Cardiac muscle cell (in vitro differentiated cells and primary cell): ENCODE results near the gene C19orf12. TPM values are rescaled to one million over a fixed set of nuclear protein-coding genes. Genes with fewer than 3 reads are reported as not detected.
A peak's percentile ranks its signal among the peaks of the same experiment; 100 is the strongest.

Experiments used
- DNase-seq, 2 donors: peaks; one replicate each; pipeline versions ENCODE4 v3.0.0 to v3.0.0-alpha.2; 2010 to 2017; ENCODE audit warnings: low read depth in 1 of 2, low spot score in 1 of 2
- H3K27ac ChIP-seq: fragments of 200-600 bp; sonication (generic); 2 replicates; pipeline ENCODE4 v1.5.1; 2016
- H3K27me3 ChIP-seq: fragments of 200-600 bp; sonication (generic); 2 replicates; pipeline ENCODE4 v1.6.0; 2016; ENCODE audit warnings: control low read depth
- H3K36me3 ChIP-seq: fragments of 200-600 bp; sonication (generic); 2 replicates; pipeline ENCODE4 v1.5.1; 2016; ENCODE audit warnings: control low read depth
- H3K4me1 ChIP-seq: fragments of 200-600 bp; sonication (generic); 2 replicates; pipeline ENCODE4 v1.8.1; 2017; ENCODE audit warnings: low read depth, mild to moderate bottlenecking, mixed run types
- H3K4me3 ChIP-seq: fragments of 200-600 bp; sonication (generic); 2 replicates; pipeline ENCODE4 v1.5.1; 2016; ENCODE audit warnings: mild to moderate bottlenecking
- H3K9me3 ChIP-seq: fragments of 200-600 bp; sonication (generic); 2 replicates; pipeline ENCODE4 v1.5.1; 2017; ENCODE audit warnings: low read depth, mild to moderate bottlenecking, control low read depth
- polyA plus RNA-seq: library from polyadenylated mRNA; unstranded; fragments of >200 nt; fragmentation: Nextera tagmentation; extraction: Ambion mirVana; gene quantifications from 2 replicates; pipeline ENCODE4 v1.2.1, GENCODE V29; 2016
- total RNA-seq: library from RNA; depleted of rRNA; stranded (reverse); fragments of >200 nt; gene quantifications from 2 replicates; pipeline ENCODE4 v1.2.3, GENCODE V29; 2016
- TF ChIP-seq, protein P1 (sequence below): IDR thresholded peaks from 2 replicates; pipeline ENCODE4 v1.5.1; 2012; ENCODE audit warnings: low read depth, mild to moderate bottlenecking, low read length

C19orf12 gene
- total and polyA plus RNA-seq, 2 experiments from 2014 or later: 46.2 to 54.7 TPM

DNA sequence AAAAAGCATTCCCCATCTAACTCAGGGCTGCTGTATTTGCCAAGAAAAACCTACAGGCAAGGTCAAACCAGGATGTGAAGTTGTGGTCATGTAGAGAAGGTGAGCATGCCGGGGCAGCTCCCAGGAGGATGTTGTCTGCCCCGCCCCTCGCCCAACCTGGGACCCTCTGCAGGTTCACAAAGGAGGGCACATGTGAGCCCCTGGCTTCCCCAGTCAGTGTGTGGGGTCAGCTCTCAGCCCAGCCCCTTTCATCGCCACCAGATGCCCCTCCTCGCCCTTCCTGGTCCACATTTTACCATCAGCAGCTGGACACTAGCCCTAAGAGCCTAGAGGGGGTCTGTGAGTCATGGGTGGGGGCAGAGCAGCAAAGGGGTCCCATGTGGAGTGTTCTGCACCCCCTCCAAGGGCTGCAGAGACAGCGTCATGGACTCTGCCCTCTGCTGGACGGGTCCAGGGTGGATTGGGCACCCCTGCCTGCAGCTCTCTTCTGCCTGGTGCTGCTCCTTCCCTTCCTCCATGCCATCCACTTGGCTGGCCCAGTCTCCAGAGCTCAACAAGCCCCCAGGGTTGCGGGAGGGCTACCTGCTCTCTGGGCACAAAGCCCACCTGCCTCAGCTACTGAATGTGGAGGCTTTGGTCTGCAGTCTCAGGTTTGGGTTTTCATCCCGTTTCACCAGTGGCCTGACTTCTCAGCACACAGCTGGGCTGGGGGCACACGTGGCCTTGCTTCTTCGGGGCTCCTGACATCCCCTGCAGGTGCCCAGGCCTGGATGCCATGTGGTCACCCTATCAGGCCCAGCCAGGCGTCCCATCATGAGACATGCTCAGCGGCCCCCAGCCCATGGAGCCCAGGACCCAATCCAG, 46.1 kb downstream of the C19orf12 start:
- Histone ChIP-seq H3K27me3 (no peaks in the 10 kb centered on the region), H3K4me1 (peaks cover 9% of the 10 kb centered on the region), H3K4me3 (no peak overlapping the region), H3K36me3 (no peaks in the 10 kb centered on the region), H3K27ac (no peak overlapping the region), H3K9me3 (no peaks in the 10 kb centered on the region)
- TF ChIP-seq, protein P1, sequence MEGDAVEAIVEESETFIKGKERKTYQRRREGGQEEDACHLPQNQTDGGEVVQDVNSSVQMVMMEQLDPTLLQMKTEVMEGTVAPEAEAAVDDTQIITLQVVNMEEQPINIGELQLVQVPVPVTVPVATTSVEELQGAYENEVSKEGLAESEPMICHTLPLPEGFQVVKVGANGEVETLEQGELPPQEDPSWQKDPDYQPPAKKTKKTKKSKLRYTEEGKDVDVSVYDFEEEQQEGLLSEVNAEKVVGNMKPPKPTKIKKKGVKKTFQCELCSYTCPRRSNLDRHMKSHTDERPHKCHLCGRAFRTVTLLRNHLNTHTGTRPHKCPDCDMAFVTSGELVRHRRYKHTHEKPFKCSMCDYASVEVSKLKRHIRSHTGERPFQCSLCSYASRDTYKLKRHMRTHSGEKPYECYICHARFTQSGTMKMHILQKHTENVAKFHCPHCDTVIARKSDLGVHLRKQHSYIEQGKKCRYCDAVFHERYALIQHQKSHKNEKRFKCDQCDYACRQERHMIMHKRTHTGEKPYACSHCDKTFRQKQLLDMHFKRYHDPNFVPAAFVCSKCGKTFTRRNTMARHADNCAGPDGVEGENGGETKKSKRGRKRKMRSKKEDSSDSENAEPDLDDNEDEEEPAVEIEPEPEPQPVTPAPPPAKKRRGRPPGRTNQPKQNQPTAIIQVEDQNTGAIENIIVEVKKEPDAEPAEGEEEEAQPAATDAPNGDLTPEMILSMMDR: peak; percentile 32
- no peak for DNase-seq

DNA sequence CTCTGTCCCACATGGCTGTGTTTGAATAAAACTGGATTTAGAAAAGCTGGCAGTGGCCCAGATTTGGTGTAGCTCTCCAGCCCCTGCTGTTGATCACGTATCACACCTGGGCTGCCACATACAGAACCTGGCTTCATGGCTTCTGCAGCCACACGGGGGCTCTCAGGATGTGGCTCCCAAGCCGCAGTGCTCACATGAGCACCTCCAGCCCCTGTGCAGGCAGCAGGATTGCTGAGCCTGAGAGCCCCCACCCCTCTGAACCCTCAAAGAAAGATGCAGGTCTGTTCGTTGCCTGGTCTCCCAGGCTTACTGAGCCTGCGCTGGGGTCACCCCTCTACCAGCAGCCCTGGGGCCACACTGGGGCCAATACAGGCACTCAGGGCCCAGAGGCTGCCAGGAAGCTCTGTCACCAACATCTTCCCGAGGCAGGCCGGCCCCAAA, 47.1 kb downstream of the C19orf12 start:
- H3K4me1 ChIP-seq: peaks cover 11% of the 10 kb centered on the region
- H3K27ac ChIP-seq: no peak overlapping the region
- TF ChIP-seq, protein P1: no peak
- no peak overlapping the region for H3K4me3 ChIP-seq
- H3K9me3 ChIP-seq: no peaks in the 10 kb centered on the region
- DNase-seq: no peak
- H3K27me3 ChIP-seq: no peaks in the 10 kb centered on the region
- H3K36me3 ChIP-seq: no peaks in the 10 kb centered on the region

DNA sequence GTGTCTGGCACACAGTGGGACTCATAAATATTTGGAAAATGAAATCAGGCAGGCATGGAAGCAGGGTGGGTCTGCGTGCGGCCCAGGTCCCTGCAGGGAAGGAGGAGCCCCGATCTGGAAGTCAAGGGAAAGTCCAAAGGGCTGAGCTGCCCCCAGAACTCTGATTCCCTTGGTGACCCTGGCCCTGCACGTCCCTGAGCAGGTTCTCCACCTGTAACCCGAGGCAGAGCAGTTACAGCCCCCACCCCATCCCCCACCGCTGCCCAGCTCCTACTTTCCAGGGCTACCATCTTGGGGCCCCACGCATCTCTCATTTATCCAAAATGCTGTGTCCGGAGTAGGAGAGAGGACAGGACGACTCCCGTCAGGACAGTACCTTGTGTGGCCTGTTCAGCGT, 47.7 kb downstream of the C19orf12 start:
- H3K36me3 ChIP-seq: no peaks in the 10 kb centered on the region
- peaks cover 16% of the 10 kb centered on the region for H3K4me1 ChIP-seq
- TF ChIP-seq, protein P1: no peak
- no peaks in the 10 kb centered on the region for H3K9me3 ChIP-seq
- no peaks in the 10 kb centered on the region for H3K27me3 ChIP-seq
- DNase-seq: no peak
- H3K4me3 ChIP-seq: no peak overlapping the region
- H3K27ac ChIP-seq: no peak overlapping the region

DNA sequence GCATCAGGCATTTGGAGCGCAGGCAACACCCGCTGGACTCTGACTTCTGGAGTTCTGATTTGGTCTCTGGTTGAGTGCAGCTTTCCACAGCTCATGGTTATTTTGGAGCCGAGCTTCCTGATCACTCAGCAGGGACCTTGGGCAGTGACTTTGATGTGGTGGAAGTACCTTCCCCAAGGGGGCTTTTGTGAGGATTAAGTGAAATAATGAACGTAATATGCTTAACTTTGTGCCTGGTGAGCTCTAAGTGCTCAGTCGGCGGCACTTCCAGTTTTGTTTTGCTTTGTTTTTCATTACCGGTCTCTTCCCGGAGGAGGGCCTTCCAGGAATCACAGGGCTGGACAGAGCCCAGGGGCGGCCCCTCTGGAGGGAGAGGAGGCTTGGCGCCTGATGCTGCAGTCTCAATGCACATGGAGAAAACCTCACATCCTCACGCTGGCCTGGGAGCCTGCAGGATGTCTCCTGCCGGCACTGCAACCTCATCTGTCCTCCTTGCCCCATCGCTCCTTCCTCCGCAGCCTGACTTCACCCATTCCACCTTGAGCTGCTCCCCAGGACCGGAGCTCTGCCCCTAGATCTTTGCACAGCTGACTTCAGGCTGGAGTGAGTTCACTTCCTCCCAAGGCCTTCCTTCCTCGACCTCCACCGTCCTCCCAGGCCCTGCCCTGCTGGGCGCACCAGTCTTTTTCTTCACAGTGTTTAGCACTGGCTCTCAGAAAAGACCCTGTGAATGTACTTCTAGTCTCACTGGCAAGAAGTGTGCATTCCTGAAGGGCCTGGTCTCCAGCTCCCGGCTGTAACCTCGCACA, 48.3 kb downstream of the C19orf12 start:
- no peaks in the 10 kb centered on the region for H3K9me3 ChIP-seq
- H3K36me3 ChIP-seq: no peaks in the 10 kb centered on the region
- TF ChIP-seq, protein P1: no peak
- peak; percentile 81 to 82 for DNase-seq
- peak overlapping the region; percentile 6 for H3K27ac ChIP-seq
- peaks cover 22% of the 10 kb centered on the region for H3K4me1 ChIP-seq
- peak overlapping the region; percentile 45 for H3K4me3 ChIP-seq
- no peaks in the 10 kb centered on the region for H3K27me3 ChIP-seq

DNA sequence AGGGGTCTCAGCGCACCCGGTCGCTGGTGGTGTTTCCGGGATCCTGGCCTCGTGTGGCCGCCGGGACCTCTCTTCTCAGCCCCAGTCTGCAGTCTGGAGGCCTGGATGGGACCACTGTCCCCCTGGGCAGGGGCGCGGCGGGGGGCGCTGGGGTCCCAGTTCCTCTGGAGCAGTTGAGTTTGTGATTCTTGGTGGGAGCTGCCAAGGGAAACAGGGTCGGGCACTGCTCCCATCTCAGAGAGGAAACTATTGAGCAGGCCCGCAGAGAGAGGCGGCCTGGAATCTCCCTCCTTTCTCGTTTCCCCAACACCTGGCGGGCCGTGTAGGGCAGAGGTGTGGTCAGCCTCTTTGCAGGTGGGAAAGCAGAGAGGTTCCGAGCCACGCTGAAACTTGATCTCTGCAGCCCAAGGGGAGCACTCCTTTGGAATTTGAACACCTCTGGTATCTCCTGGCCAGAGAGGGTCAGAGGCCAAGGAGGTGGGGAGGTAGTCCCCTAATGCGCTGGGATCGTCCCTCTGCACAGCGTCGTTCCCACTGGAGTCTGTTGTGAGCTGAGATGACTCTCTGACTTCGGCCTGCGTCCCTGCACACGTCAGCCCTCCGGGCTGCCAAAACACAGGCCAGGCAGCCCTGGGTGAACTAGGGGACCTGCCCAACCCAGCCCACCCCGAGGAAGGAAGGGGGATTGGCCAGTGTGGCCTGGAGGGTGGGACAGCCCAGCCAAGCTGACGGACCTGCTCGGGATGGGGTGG, 49.1 kb downstream of the C19orf12 start:
- H3K27me3 ChIP-seq: no peaks in the 10 kb centered on the region
- peak overlapping the region; percentile 45 for H3K4me3 ChIP-seq
- H3K36me3 ChIP-seq: no peaks in the 10 kb centered on the region
- H3K27ac ChIP-seq: peak overlapping the region; percentile 6
- peaks cover 24% of the 10 kb centered on the region for H3K4me1 ChIP-seq
- TF ChIP-seq, protein P1: no peak
- H3K9me3 ChIP-seq: no peaks in the 10 kb centered on the region
- DNase-seq: peak; percentile 22 to 73
